Mammary microvascular endothelial cell (primary cell): Measurements from ENCODE around the gene LCN6. TPM values are rescaled to one million over a fixed set of nuclear protein-coding genes. Genes with fewer than 3 reads are reported as not detected.

Experiments
- total RNA-seq: library from RNA; depleted of rRNA; stranded (reverse); fragments of >200 nt; gene quantifications from 2 replicates; pipeline ENCODE4 v1.2.3, GENCODE V29; 2015

Gene LCN6
- total RNA-seq = 0.34 TPM in 1 of 2 replicates, not detected in the other

GRCh38 chr9:136748201-136748600 lies at the start of gene LCN6:
Gene LCN6 (minus strand): TSS chr9:136748525. CDS start chr9:136748483, 42 bp downstream.

DNA sequence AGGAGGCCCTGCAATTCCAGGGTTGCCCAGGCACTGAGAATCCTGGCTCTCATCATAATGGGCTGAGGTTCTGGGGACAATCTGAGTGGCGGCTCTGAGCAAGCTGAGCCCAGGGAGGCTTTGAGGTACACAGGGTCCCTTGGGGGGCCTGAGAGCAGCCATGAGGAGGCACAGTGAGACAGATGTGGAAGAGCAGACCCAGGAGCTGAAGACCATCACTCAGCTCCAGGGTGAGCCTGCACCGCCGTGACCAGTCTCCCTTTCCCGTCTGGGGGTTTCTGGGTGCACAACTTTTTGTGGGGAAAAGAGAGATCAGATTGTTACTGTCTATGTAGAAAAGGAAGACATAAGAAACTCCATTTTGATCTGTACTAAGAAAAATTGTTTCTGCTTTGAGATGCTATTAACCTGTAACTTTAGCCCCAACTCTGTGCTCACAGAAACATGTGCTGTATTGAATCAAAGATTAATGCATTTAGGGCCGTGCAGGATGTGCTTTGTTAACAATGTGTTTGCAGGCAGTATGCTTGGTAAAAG lies 48.0 kb upstream of the LCN6 start, which contains the start of gene CCDC183:
Gene CCDC183 (plus strand): TSS at position 101 of the 537 bp plus-strand sequence. CDS start 60 bp downstream, at position 161.

DNA sequence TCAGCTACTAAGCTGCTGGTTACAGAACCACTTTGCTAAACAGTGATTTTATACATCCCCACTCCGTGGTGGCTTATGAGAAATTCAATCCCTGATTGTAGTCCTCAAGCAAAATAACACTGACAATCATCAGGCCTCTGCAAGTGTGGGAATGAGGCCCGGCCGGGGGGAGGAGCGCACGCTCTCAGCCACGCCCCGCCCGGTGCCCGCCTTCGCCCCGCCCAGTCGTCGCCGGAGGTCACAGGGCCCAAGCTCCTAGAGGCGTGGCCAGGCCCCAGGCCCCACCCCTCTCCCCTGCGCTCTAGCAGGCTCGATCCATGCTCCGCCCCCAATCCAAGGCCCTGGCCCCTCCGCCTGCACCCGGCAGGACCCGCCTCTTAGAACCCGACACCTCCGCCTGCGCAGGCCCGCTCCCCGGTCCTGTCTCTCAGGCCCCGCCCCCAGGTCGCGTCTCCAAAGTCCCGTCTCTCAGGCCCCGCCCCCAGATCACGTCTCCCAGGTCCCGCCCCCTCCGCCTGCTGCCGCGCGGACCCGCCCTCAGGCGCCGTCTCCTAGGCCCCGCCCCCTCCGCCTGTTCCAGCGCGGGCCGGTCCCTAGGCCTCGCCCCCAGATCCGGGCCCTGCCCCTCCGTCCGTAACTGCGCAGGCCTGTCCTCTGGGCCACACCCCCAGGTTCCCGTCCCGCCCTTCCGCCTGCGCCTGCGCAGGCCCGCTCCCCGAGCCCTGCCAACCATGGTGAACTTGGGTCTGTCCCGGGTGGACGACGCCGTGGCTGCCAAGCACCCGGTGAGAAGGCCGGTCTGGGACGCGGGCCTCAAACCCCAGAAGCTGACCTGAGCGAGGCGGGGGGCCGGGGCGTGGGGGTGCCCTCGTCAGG lies 42.6 kb upstream of the LCN6 start, which contains the start of gene TMEM141:
Gene TMEM141 (plus strand): TSS at position 705 of the 876 bp plus-strand sequence. CDS start 27 bp downstream, at position 732.

GRCh38 chr9:136764301-136764891 lies 16.1 kb upstream of the LCN6 start, which contains the start of gene LCN15:
Gene LCN15 (minus strand): TSS chr9:136764518. CDS start chr9:136764488, 30 bp downstream.

DNA sequence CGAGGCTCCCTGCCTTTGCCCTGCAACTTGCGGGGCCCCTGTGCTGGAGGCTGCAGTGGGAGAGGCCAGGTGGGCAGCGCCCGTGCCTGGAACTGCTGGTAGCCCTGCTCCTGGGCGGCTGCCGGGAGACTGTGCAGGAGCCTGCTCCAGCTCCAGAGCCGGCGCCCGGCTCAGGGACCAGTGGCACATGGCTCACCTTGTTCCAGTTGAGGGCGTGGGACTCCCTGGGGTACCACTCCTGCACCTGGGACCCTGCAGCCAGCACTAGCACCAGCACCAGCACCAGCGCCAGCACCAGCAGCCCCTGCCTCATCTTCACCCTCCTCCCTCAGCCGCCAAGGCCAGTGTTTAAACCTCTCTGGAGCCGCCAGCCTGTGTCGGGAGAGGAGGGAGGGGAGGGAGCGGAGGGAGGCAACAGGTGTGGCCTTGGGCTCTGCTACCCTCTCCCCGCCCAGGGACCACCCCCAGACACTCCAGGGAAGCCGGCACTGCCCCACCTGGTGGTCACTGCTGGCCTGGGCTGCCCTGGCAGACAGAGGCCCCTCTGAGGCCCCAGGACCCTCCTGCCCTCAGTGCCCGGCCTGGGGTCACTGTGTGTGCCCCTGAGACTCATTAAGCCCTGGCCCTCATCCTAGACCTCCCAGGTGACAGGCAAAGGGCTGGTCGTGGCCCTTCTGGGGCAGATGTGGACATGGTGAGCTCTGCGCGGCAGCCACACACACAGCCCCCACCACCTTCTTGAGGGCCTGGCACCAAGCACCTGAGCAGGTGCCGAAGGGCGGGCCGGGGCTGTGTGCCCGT lies 5.5 kb downstream of the LCN6 start, which contains the start of gene LCN10:
Gene LCN10 (minus strand): TSS at position 350 of the 801 bp plus-strand sequence. CDS start 37 bp downstream, at position 313.

GRCh38 chr9:136711751-136712689 lies 36.3 kb downstream of the LCN6 start, which contains the start of gene DIPK1B:
Gene DIPK1B (plus strand): TSS chr9:136712572. CDS start chr9:136712666, 94 bp downstream.

Other genes with a start within 250 kb of the LCN6 start
- gene NOTCH1, start 202.5 kb downstream of the LCN6 start, total RNA-seq = 70.4 and 79.5 TPM in 2 replicates
- 902 and 1,153 TPM in 2 replicates for gene EGFL7, start 85.6 kb downstream of the LCN6 start, total RNA-seq
- gene AGPAT2, start 61.1 kb downstream of the LCN6 start, total RNA-seq = 37.3 and 38.2 TPM in 2 replicates
- gene DIPK1B, start 36.0 kb downstream of the LCN6 start, total RNA-seq = 151 and 161 TPM in 2 replicates
- gene LCN10, start 5.6 kb downstream of the LCN6 start, total RNA-seq = 0.44 TPM in 1 of 2 replicates, not detected in the other
- gene LCN8, start 9.7 kb upstream of the LCN6 start, total RNA-seq = not detected in 2 replicates
- 1.6 TPM in 1 of 2 replicates, not detected in the other for gene LCN15, start 16.0 kb upstream of the LCN6 start, total RNA-seq
- gene TMEM141, start 42.8 kb upstream of the LCN6 start, total RNA-seq = 113 and 125 TPM in 2 replicates
- not detected in 2 replicates for gene CCDC183, start 47.8 kb upstream of the LCN6 start, total RNA-seq
- gene RABL6, start 59.4 kb upstream of the LCN6 start, total RNA-seq = 110 and 124 TPM in 2 replicates
- 0.93 and 1.5 TPM in 2 replicates for gene AJM1, start 94.0 kb upstream of the LCN6 start, total RNA-seq
- 173 and 189 TPM in 2 replicates for gene PHPT1, start 100.9 kb upstream of the LCN6 start, total RNA-seq
- gene MAMDC4, start 103.8 kb upstream of the LCN6 start, total RNA-seq = 1.6 and 1.9 TPM in 2 replicates
- gene EDF1, start 117.8 kb upstream of the LCN6 start, total RNA-seq = 413 and 485 TPM in 2 replicates
- gene TRAF2, start 138.0 kb upstream of the LCN6 start, total RNA-seq = 17.3 and 18.3 TPM in 2 replicates
- 202 and 226 TPM in 2 replicates for gene FBXW5, start 196.2 kb upstream of the LCN6 start, total RNA-seq
- 0.20 and 0.84 TPM in 2 replicates for gene C8G, start 196.7 kb upstream of the LCN6 start, total RNA-seq
- gene LCN12, start 203.7 kb upstream of the LCN6 start, total RNA-seq = not detected in 2 replicates
- gene PTGDS, start 229.0 kb upstream of the LCN6 start, total RNA-seq = not detected in 2 replicates
- not detected in 2 replicates for gene LCNL1, start 234.5 kb upstream of the LCN6 start, total RNA-seq
- 53.2 and 65.9 TPM in 2 replicates for gene PAXX, start 243.9 kb upstream of the LCN6 start, total RNA-seq
- gene CLIC3, start 248.0 kb upstream of the LCN6 start, total RNA-seq = 0.40 TPM in 1 of 2 replicates, not detected in the other